Hematopoietic multipotent progenitor cell treated with erythropoietin and hydrocortisone succinate and interleukin-3 and kit ligand, for 6 days (in vitro differentiated cells): Measurements from ENCODE around the gene CNTD1.

ENCODE experiments used
- DNase-seq: peaks from one replicate; pipeline ENCODE4 v3.0.0-alpha.2; 2015

CNTD1 gene

DNA sequence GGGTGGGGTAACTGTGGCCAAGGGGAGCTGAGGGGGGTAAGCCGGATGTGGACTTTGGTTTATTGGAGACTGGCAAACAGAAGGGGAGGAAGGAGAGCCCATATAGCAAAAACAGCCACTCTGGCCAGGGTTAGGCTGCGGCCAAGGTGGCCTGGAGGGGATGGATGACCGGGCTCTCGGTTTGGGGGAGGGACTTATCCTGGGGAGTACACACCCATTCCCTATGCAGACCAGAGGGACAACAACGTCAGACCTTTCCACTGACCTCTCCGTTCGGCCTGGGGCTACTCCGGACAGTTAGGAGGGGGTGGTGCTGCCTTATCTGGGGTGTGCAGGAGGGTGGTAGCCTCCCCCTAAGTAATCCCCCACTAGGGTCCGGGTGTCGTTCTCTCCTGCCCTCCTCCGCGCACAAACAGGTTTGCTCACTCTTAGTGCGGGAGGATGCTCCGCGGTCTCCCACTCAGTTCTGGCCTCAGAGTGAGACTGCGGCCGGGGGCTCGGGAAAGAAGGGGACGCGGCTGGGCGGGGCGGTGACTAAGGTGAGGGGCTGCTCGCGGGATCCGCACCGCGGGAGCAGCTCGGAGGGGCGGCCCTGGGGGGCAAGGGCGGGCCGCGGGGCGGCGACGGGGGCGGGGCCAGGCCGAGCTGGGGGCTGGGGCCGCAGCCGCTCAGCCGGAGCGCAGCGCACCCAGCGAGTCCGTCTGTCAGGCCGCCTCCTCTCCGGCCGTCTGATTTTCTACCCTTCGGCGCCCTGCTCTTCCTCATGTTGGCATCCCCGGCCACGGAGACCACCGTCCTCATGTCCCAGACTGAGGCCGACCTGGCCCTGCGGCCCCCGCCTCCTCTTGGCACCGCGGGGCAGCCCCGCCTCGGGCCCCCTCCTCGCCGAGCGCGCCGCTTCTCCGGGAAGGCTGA lies 18.5 kb upstream of the CNTD1 start, which contains the start of gene WNK4:
WNK4 (plus strand) TSS at position 675 of the 915 bp plus-strand sequence; CDS start at position 764, 89 bp downstream.
- no peak for DNase-seq

DNA sequence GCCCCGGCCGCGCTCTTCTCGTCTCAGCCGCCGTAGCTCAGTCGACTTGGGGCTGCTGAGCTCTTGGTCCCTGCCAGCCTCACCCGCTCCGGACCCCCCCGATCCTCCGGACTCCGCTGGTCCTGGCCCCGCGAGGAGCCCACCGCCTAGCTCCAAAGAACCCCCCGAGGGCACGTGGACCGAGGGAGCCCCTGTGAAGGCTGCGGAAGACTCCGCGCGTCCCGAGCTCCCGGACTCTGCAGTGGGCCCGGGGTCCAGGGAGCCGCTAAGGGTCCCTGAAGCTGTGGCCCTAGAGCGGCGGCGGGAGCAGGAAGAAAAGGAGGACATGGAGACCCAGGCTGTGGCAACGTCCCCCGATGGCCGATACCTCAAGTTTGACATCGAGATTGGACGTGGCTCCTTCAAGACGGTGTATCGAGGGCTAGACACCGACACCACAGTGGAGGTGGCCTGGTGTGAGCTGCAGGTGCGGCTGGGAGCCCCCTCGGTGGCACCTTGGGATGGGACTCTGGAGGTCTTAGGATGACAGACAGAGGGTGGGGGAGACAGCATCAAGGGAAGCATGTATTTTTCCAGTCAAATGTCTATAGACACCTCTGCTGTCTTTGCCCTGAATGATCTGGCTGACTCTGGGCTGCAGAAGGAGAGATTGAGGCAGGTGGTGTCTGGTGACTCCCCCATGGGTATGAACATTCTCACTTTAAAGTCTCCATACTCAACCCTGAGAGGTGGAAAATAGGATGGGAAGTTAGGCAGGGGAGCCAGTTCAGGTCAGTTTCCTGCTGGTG lies 17.6 kb upstream of the CNTD1 start:
- DNase-seq: no peak

DNA sequence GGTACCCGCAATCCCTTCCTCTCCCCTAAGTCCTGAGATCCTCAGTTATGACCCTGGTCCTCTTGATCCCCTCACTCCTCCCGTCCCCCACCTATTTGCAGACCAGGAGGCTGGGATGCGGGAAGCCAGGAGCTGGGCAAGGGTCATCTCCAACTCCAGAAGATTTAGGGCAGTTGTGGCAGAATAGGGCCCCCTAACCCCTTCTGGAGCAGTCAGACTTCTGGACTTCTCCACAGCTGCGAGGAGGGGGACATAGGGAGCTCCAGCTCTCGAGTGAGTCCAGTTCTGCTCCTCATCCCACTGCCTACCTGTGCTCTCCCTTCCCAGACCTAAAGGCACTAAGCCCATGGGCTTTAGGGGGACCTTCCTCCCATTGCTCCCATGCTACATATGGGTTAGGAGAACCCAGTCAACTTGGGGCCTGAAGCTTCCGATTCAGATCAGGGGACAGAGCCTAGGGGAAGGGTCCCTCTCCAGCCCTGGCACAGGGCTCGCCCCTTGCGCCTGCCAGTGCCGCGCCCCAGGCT lies 17.0 kb upstream of the CNTD1 start:
- no peak for DNase-seq

DNA sequence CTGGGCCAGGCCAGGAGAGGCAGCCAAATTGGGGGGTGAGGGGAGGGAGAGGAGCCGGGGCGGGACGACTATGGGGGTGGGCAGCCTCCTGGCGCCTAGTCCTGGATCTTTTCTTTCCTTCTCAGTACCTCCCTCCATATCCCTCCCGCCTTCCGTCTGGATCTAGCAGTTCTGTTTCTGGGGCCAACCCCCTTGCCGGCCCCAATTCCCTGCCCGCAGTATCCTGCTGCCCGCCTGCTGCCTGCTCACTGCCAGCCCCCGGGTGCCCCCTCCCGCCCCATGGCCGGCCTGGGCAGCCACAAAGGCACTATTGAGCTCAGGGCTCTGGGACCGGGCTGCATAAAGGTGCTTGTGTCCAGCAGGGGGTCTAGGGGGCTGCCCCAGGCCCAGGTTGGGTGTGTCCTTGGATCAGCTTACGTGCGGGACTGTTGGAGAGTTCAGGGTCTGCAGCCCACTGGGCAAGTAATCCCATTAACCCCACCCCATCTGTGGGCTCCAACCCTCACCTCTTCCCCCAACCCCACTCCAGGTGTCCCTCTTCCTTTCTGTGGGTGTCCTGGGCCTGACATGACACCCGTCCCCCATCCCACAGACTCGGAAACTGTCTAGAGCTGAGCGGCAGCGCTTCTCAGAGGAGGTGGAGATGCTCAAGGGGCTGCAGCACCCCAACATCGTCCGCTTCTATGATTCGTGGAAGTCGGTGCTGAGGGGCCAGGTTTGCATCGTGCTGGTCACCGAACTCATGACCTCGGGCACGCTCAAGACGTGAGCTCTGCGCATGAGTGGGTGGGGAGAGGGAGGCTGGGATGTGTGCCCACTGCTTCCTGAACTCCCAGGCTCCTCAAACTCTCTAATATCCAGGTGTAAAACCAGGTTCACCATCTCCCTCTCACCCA lies 16.2 kb upstream of the CNTD1 start:
- DNase-seq: no peak

DNA sequence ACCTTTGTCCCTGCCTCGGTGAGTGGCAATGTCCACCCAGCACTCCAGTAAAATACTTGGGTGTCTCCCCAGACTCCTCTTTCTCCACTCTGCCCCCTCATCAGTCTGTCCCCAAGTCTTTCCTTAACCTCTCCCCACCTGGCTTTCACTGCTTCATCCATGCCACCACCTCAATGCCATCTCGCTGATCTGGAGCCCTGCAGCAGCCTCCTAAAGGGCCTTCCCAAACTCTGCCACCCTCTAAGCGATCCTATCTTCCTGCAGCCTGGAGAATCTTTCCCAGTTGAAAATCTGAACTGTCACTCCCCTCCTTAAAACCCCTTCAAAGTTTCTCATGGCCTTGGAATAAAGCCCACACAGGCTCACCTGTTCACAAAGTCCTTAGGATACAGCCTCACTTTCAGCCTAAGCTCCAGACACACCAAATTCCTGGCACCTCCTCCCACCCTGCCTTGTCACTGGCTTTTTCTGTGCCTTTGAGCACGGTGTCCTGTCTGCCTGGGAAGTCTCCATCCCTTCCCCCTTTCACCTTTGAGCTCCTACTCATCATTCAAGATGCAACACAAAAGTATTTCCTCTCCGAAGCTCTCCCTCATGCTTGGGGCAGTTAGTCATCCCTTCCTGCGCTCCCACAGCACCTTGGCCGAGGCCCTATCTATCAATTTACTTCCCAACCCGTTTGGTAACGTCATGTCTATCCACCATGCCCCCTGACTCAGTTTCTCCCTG lies 15.4 kb upstream of the CNTD1 start:
- no peak for DNase-seq

DNA sequence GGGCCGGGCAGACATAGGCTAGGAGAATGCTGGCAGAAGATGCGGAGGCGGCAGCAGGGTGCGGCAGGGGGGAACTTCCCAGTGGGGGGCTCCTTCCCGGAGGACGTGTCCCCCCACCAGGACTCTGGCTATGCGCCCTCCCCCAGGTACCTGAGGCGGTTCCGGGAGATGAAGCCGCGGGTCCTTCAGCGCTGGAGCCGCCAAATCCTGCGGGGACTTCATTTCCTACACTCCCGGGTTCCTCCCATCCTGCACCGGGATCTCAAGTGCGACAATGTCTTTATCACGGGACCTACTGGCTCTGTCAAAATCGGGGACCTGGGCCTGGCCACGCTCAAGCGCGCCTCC lies 14.9 kb upstream of the CNTD1 start:
- DNase-seq: no peak

DNA sequence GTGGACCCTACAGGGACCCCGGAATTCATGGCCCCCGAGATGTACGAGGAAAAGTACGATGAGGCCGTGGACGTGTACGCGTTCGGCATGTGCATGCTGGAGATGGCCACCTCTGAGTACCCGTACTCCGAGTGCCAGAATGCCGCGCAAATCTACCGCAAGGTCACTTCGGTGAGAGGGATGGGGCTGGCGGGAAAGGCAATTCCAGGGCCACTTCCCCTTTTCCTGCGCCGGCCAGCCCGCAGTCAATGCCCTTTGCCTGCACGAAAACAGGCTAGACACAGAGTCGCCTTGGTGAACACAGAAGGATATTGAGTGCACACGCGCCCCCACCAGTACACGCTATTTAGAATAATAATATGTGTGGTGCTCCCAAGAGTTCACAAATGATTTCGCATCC lies 14.3 kb upstream of the CNTD1 start:
- no peak for DNase-seq

DNA sequence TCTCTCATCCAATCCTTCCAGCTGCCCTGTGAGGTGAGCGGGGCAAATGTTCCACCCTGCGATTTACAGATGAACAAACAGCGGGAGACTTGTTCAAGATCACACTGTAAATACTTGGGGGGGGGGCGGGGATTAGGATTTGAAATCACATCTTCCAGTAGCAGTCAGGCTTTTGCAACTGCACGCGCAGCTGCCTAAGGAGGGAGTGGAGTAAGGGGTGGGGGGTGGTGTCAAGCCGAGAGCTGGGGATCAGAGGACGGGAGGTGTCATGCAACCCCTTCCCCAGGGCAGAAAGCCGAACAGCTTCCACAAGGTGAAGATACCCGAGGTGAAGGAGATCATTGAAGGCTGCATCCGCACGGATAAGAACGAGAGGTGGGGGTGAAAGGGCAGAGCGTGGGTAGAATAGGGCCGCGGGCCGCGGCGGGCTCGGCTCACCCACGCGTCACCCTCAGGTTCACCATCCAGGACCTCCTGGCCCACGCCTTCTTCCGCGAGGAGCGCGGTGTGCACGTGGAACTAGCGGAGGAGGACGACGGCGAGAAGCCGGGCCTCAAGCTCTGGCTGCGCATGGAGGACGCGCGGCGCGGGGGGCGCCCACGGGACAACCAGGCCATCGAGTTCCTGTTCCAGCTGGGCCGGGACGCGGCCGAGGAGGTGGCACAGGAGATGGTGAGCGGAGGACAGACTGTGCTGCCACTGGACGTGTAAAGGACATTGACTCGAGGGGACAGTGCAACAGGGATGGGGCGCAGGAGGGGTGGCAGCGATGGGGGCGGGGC lies 13.7 kb upstream of the CNTD1 start:
- DNase-seq: no peak

DNA sequence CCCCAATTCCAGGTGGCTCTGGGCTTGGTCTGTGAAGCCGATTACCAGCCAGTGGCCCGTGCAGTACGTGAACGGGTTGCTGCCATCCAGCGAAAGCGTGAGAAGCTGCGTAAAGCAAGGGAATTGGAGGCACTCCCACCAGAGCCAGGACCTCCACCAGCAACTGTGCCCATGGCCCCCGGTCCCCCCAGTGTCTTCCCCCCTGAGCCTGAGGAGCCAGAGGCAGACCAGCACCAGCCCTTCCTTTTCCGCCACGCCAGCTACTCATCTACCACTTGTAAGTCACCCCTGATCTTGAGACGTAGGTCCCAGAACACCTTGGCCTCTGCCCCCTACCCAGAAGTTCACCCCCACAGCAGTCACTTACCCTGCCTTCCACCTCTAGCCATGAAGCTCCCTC lies 11.4 kb upstream of the CNTD1 start:
- no peak for DNase-seq

DNA sequence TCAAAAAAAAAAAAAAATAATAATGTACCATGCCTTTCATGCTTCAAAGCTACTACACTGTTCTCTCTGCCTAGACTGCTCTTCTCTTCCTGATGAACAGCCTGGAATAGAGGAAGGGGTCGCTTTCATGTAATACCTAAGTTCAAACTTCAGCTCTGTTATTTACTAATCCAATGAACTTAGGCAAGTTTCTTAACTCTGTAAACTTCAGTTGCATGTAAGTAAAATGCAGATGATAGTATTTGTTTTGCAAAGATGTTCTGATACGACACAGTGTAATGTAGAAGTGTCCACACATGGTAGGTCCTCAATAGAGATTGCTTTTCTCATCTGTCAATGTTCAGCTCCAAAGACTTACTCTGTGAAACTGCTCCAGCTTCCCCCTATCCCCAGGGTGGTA lies 6.7 kb upstream of the CNTD1 start:
- no peak for DNase-seq

DNA sequence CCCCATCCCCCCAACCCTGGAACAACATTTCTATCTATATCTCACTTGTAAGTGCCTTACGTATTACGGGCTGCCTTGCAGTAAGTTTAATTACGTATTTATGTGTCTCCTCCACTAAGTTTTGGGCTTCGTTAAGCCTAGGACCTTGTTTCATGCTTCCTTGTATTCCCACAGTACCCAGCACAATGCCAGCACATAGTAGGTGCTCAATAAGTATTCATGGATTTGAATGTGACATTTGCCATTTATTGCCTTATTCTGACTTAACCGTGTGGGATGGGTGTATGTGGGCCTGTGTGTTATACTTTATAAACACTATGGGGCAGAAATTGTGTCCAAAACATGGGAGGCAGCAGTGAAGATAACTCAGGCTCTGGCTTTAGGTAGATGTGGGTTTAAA lies 6.1 kb upstream of the CNTD1 start:
- DNase-seq: no peak

DNA sequence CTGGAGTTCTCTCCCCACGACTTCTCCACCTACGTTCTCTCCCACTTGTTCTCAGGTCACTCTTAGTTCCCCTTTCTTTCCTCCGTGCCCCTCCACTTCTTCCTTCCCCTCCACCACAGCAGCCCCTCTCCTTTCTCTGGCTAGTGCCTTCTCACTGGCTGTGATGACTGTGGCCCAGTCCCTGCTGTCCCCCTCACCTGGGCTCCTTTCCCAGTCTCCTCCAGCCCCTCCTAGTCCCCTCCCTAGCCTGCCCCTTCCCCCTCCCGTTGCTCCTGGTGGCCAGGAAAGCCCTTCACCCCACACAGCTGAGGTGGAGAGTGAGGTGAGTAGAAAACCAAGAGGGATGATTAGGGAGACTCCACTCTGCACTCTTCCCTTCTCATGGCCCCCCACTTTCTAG lies 3.6 kb upstream of the CNTD1 start:
- no peak for DNase-seq

DNA sequence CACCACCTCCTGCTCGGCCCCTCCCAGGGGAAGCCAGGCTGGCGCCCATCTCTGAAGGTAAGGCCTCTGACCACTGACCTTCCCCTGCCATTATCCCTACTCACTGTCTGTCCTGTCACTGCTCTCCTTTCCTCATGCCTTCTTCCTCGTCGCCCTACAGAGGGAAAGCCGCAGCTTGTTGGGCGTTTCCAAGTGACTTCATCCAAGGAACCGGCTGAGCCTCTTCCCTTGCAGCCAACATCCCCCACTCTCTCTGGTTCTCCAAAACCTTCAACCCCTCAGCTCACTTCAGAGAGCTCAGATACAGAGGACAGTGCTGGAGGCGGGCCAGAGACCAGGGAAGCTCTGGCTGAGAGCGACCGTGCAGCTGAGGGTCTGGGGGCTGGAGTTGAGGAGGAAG lies 3.2 kb upstream of the CNTD1 start:
- DNase-seq: no peak

DNA sequence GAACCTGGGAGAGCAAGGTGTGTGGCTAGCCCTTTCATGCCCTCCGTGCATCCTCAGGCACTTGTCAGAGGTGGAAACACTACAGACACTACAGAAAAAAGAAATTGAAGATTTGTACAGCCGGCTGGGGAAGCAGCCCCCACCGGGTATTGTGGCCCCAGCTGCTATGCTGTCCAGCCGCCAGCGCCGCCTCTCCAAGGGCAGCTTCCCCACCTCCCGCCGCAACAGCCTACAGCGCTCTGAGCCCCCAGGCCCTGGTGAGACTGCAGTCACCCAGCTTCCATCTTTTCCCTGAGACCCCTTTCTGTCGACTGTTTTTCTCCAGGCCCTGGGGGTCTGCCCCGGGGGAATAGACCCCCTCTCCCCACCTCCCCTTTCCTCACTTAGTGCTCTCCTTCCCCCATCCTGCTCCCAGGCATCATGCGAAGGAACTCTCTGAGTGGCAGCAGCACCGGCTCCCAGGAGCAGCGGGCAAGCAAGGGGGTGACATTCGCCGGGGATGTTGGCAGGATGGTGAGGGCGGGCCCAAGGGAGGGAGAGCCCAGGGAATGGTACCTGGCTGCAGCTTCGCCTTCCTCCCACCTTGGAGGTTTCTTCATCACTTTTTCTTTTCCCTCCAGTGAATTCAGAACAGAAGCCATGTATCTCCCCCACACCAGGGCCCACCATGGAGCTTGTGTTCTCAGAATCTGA lies 2.4 kb upstream of the CNTD1 start:
- DNase-seq: no peak

DNA sequence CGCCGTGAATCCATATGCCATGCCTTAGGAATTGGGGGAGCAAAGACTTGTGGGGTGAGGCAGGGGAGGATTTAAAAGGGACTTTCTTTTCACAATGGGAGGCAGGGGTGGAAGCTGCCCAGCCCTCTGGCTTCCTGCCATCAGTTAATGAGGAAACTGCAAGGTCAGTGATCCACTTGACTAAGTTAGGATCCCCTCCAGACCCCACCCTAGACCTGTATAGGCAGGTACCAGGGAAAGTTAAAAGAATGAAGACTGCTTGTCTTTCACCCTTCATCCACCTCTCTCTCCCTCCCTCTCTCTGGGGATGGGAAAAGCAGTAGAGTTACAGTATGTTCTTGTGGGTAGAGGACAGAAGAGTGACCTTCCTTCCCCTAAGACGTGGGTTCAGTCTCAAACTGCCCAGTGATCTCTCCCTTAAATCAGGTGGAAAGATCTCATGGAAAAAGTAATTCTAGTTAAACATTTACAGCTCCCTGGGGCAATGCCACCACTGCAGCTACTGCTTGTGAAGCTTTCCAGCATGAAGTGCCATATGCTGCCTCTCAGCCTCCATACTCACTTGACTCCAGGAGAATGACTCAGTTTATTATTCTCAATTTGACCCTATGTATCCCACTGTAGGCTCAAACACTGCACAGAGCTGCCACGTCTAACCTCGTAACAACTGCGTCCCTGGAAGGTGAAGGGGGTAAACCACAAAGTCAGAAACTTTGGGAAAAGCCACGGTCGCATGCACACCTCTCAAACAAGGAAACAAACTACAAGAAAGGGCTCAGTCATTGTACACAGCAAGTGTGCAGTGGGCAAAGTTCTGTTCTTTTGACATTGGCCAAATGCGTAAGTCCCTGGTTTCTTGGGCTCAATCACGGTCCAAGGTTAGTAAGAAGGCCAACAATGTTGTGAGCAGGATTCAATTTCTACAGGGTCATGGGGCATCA lies 1.3 kb upstream of the CNTD1 start:
- no peak for DNase-seq

DNA sequence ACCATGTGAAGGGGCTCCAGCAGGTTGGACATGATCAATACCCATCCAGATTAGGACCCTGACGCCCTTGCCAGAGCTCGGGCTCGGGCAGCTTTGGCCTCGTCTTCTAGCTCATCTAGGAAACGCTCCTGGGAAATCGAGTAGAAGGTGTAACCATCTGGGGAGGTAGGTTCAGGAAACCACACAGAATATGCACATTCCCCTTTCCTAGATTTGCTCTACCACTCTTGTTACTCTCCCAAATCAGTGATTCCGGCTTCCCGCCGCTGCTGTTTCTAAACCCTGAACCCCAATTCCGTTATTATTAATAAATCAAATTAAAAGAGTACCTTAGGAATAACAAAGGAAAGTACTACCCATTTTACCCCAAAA lies 664 bp upstream of the CNTD1 start:
- no peak for DNase-seq

DNA sequence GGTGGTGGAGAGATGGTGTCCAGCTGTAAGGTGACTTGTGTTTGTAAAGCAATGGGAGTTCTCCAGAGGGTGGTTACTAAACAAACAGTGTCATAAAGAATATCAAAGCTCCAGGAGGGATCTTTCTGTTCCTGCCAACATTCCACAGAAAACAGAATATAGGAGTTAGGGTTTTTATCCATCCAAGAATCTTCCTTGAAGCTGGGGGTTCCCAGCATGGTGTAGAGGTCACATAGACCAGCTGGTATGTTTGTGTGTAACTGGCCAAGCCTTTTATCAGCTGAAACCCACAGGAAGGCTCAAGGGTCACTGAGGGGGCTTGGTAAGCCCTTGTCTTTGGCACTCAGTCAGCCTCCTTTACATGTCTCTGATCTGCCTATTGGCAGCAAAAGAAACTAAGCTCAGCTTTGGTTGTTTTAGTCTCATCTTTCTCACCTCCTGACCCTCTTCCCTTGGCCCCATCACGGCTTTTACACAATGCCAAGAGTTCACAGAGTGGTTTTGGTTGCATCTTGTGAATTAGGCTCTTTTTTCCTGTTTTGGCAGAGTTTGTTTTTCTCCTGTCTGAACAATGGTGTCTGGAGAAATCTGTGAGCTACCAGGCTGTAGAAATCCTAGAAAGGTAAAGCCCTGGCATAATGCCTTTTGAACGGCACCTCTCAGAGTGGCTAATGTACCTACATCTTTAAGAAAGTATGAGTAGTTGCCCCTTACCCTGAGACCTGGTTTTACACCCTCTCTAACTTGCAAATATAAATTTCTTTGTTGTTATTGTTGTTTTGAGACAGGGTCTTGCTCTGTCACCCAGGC lies 4.6 kb downstream of the CNTD1 start:
- DNase-seq: no peak

DNA sequence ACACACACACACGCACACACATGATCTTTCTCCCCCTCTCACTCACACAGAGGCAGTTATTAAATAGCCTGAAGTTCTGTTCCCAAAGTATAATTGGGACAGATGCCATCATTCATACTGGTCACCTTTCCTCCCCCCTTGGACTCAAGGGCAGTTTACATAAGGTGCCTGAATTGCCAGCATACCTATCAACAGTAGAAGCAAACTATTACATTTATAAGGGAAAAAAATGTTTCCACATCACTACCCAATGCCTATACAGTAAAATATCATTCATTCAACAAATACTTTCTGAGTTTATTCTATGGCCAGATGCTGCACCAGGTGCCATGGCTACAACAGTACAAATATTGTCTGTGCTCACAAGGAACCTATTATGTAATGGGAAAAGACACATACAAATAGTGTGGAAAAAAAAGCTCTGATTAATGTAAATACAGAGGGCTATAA lies 6.3 kb downstream of the CNTD1 start:
- no peak for DNase-seq

DNA sequence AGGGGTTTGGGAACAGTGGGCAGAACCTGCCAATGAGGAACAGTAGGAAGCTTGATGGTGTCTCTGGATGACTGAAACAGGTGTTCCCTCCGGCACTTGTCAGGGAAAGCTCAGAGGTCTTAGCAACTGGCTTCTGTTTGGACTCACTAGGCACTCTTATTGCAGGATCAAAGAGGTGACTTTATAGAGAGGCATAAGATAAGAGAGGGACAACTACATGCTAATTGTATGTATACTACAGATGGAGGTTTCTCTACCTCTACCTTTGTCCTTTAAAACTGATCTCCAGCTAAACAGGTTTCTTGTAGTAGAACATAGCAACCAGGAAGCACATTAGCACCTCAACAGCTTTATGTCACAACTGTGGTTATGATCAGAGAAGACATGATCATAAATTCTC lies 7.6 kb downstream of the CNTD1 start:
- no peak for DNase-seq
